PC-9 (cell line): ENCODE data around the gene GPR68.

Experiments
- CTCF ChIP-seq: fragments of 200-600 bp; sonication (generic); conservative IDR thresholded peaks from 2 replicates; pipeline ENCODE4 v1.6.1; 2017; ENCODE audit warnings: mixed run types, antibody characterized with exemption, mild to moderate bottlenecking, moderate library complexity
- EZH2 ChIP-seq: fragments of 200-600 bp; sonication (generic); IDR thresholded peaks from 2 replicates; pipeline ENCODE4 v1.8.0; 2017; ENCODE audit warnings: antibody characterized with exemption, low read depth

- no peak for TF ChIP-seq CTCF
- no peak for TF ChIP-seq EZH2
Observed at GRCh38 chr14:91237219-91237618, 7.3 kb downstream of the GPR68 start.
